GM19328 (cell line): ENCODE data around the gene C10orf71.

Source experiments
- ATAC-seq: cut with Tn5 transposase; IDR thresholded peaks from one replicate; pipeline ENCODE4 v1.9.1; 2021; ENCODE audit warnings: mild to moderate bottlenecking, moderate library complexity; ENCODE audit not compliant: unreplicated experiment

Gene C10orf71

GRCh38 chr10:49356181-49356580 lies 57.2 kb downstream of the C10orf71 start:
- ATAC-seq = no peak

GRCh38 chr10:49356944-49357343 lies 58.0 kb downstream of the C10orf71 start:
- ATAC-seq = no peak

DNA sequence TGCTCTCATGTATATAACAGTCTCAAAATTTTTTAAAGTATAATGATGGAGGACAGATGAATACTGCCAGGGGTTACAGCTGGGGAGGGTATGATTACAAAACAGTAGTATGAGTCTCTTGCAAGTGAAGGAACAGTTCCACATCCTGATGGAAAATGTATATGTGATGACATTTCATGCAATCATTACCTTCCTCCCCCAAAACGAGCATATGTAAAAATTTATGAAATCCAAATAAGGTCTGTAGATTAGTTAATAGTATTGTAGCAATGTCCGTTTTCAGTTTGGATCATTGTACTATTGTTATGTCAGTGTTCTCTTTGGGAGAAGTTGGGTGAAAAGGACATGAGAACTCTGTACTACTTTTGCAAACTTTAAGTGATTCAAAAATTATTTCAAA lies 58.9 kb downstream of the C10orf71 start:
- no peak for ATAC-seq

DNA sequence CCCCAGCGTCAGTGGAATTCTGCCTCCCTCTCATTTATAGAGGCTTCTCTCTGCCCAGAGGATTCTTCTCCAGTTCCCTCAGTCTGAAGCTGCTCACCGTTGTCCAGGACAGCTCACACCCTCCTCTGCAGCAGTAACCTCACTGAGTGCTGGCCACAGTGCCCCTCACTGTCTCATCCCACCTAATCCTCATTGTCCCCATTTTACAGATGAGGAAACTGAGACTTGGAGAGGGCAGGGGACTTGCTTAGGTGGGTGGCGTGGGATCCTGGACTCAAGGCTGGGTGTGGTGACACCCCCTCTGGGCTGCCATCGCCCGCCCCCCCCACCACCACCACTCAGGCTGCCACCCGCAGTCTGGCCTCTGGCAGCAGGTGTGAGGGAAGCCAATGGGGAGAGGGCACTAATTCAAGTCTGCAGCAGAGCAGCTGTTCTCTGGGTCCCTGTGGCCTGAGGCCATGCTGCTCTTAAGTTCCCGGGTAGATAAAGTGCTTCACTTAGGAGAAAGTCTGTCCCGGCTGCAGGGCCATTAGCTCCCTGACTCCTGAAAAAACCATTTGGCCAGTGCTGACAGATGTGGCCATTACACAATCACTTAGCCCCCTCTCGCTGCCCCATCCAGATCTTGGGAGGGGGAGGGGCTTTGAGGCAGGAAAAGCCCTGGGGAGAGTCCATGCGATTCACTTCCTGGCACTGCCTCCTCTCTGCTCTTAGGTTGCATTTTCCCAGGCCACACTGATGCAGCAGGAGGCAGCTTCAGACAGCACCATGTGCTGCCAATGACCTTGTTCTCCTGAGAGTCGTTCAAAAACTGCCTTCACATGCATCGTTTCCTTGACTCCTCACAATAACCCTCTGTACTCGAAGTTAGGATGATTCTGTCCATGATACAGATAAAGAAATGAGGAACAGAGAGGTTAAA lies 60.6 kb downstream of the C10orf71 start:
- ATAC-seq = no peak

- no peak for ATAC-seq
These were observed 61.6 kb downstream of the C10orf71 start for GRCh38 chr10:49360271-49361177.

DNA sequence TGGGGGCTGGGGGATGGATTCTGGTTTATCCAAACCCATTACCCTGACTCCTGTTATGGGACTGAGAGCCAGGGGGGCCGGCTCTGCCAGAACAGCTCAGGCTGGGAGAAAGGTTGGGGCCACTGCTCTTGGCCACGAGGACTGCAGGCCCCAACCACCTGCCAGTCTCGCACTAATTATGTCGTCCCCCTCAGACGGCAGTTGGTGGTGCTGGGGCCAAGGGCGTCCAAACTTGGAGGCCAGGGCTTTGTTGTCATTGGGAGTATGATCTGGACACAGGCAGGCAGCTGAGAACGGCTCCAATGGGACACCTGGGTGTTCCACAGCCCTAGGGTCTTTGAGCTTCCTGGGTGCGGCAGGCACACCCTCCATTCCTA lies 62.2 kb downstream of the C10orf71 start:
- no peak for ATAC-seq

GRCh38 chr10:49361735-49362568 lies 63.0 kb downstream of the C10orf71 start:
- no peak for ATAC-seq

DNA sequence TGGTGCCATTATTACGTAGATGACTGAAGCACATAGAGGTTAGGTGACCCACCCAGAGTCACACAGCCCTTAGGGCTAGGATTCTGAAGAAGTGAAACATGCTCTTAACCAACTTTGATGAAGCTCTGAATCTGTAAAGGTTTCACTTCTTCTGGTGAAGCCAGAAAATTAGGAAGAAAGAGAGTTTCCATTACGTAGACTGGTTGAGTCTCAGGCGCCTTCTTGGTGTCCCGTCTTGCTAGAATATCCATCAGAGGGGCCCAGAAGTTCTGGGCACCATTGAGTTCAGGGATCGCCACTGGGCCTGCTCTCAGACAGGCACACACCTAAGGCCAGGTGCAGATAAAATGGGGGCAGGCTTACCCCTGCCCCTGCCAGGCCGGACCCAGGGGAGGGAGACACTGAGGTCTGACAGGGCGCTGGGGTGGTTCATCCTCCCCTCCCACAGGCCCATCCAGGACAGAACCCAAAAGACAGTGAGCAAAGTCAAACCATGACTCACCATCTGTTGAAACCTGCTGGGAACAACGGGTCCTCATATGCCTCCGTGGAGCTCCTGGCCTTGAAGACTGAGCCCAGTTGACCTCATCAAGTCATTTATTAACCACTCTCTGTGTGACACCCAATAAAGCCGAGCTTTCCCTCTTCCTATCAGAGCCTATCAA lies 63.8 kb downstream of the C10orf71 start:
- ATAC-seq = peak; percentile 97

DNA sequence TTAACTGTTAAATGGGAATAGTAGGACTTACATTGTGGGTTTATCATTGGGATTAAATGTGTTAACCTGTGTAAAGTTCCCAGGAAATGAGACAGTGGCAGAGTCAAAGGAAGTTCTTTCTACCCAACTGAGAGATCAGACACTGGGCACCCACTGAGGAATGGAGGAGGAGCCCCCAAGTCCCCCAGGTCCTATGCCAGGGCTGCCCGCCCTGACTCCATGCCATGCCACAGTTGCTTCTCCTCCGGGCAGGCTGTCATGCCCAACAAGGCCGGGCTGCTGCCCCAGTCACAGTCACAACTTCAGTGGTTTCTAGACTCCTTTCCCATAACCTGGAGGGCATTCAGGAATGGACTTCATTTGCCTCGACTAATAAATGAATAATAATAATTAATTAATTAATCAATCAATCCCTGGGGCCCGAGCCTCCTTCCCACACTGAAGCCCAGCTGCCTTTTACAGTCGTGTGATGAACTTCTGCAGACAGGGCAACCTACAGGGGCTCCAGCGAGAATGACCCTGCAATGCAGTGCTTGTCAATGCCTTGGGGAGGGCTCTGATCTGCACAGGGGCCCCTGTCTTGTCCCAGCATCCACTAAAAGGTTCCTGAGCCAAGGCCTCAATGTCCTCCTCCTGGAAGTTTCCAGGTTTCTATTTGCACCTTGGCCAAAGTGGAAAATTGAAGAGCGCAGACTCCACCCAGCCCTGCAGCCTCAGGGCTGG lies 64.5 kb downstream of the C10orf71 start:
- no peak for ATAC-seq

GRCh38 chr10:49364051-49364450 lies 65.1 kb downstream of the C10orf71 start:
- ATAC-seq = no peak

DNA sequence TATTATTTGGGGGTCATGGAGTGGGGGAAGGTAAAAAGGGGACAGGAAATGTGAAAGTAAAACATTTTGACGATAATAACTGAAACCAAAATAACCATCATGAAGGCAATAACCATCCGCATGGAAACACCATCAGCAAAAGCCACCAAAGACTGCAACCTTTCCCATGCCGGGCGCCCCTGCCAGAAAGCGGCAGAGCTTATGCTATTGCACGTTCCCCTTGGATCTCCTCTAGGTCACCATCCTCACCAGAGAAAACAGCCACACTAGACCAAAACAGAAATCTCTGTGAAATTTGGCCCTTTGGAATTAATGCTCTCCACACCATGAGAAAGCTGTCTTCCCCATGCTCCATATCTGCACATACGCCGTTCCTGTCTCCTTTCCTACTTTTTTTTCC lies 65.8 kb downstream of the C10orf71 start:
- ATAC-seq = no peak

- ATAC-seq = no peak
These were observed 66.3 kb downstream of the C10orf71 start for GRCh38 chr10:49365275-49365674.

GRCh38 chr10:49365675-49366415 lies 66.9 kb downstream of the C10orf71 start:
- no peak for ATAC-seq

- ATAC-seq = no peak
These were observed 67.5 kb downstream of the C10orf71 start for GRCh38 chr10:49366460-49366859.

GRCh38 chr10:49367600-49367999 lies 68.6 kb downstream of the C10orf71 start:
- no peak for ATAC-seq

- ATAC-seq = no peak
These were observed 69.3 kb downstream of the C10orf71 start for GRCh38 chr10:49368256-49368655.

DNA sequence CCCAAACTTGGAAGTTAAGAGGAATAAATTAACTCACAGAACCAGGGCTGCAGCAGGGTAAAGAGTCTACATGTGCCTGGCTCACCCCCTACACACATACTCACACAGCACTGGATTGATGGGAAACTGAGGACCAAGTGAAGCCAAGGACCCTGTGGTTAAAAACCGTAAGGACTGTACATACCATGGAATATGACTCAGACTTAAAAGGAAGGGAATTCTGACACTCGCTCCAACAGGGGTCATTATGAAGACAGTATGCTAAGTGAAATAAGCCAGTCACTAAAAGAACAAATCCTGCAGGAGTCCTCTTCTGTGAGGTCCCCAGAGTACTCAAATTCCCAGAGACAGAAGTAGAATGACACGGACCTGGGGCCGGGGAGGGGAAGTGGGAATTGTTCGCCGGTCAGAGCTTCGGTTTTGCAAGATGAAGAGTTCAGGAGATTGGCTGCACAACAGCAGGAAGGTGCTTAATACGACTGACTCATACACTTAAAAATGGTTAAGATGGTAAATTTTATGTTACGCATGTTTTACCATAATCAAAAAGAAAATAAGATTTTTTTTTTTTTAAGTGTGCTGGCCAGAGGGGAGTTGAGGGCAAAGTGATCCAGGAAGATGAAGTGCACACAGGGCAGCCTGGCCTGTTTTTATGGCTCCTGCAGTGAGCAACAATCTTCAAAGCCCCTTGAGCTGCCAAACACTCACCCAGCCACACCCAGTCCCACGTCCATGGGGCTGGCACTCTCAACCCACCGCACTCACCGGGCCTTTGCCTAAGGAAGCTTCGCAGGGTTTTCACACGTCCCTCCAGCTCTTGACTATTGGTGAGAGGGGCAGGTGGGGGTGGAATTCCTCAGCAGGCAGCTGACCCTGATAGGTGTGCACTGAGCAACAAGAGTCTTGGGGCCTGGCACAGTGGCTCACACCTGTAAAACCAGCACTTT lies 70.5 kb downstream of the C10orf71 start:
- ATAC-seq = no peak
